ENCODE data around the gene RNU1-3.
A peak's percentile ranks its signal among the peaks of the same experiment; 100 is the strongest.
"Not testable (repeated sequence)": the region's sequence is repeated elsewhere in the genome, so short reads cannot be mapped to it uniquely, and the experiment has no call there.

RNU1-3 gene

DNA sequence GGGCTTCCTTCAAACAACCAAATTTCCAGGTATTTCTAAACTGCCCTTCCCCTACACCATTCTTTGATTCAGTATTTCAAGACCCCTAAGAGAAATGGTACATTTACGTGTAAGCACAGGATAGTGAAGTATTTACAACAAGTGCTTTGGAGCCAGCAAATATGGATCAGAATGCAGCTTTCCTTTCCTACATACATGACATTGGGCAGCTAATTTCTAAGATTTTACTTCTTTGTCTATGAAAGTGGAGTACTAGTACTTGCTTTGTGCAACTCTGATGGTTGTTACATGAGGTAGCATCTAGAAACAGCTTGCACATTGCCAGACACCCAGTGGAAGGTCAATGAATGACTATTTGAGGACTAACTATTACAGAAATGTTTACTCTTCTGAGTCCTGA lies 15.2 kb downstream of the RNU1-3 start:
- DNase-seq, result not testable (repeated sequence)

DNA sequence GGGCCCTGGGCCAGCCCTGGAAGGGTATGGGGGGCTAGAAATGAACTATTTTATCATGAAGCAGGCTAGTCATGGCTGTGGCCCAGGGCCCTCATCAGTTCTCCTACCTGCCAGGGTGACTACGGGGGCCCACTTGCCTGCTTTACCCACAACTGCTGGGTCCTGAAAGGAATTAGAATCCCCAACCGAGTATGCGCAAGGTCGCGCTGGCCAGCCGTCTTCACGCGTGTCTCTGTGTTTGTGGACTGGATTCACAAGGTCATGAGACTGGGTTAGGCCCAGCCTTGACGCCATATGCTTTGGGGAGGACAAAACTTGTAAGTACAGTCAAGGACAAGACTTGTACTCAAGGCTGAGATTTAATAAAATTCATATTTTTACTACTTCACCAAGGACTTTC lies 16.8 kb downstream of the RNU1-3 start:
- not testable (repeated sequence) for DNase-seq

DNA sequence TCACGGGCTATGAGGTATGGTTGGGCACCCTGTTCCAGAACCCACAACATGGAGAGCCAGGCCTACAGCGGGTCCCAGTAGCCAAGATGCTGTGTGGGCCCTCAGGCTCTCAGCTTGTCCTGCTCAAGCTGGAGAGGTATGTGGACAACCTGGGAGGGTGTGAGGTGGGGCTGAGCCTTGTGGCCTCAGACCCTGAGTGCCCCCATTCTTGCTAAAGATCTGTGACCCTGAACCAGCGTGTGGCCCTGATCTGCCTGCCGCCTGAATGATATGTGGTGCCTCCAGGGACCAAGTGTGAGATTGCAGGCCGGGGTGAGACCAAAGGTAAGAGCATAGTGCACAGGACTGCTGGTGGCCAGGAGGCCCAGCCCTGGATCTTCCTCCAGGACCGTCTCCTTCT lies 17.4 kb downstream of the RNU1-3 start:
- DNase-seq, result not testable (repeated sequence)

DNA sequence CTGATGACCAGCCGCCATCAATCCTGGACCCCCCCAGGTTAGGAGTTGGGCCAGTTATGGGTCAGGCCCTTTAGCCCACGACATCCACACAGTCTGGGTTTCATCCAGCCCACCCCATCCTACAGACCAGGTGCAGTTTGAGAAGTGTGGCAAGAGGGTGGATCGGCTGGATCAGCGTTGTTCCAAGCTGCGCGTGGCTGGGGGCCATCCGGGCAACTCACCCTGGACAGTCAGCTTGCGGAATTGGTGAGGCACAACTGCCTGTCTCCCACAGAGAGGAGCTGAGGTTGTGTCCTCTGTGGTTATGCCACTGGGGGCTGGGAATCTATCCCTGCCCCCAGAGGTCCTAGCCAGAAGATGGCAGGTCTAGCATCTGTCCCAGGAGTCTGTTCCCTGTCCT lies 18.0 kb downstream of the RNU1-3 start:
- DNase-seq, result not testable (repeated sequence)

DNA sequence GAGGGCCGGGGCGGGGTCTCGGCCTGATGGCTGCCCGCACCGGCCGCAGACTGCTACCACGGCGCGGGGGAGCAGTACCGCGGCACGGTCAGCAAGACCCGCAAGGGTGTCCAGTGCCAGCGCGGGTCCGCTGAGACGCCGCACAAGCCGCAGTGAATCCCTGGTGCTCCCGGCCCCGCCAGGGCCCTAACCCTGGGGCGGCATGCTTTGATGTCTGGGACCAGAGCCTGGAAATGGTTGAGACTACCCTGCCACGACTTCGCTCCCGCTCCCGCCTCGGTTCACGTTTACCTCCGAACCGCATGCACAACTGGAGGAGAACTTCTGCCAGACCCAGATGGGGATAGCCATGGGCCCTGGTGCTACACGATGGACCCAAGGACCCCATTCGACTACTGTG lies 18.5 kb downstream of the RNU1-3 start:
- not testable (repeated sequence) for DNase-seq

DNA sequence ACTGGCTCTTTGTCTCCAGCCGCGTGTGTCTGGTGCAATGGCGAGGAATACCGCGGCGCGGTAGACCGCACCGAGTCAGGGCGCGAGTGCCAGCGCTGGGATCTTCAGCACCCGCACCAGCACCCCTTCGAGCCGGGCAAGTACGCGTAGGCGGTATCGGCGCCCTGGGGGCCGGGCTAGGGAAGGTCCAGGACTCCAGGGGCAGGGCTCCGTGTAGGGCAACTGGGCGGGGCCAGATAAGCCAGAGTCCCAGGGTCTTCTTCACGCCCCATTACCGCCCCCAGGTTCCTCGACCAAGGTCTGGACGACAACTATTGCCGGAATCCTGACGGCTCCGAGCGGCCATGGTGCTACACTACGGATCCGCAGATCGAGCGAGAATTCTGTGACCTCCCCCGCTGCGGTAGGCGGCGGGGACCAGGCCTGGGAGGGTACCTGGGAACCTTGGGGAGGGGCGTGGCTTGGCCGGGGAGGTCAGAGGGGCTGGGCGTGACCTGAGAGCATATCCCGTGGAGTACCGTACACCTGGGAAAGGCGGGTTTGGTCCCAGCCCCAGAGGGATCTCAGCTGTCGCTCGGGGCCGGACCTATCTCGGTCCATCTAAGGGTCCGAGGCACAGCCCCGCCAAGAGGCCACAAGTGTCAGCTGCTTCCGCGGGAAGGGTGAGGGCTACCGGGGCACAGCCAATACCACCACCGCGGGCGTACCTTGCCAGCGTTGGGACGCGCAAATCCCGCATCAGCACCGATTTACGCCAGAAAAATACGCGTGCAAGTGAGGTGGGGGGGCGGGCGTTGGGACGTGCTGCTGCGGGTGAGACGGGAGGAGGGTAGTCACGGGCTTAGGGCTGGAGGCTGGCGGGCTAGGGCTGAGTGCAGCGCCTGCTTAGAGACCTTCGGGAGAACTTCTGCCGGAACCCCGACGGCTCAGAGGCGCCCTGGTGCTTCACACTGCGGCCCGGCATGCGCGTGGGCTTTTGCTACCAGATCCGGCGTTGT lies 19.3 kb downstream of the RNU1-3 start:
- DNase-seq, result not testable (repeated sequence)

DNA sequence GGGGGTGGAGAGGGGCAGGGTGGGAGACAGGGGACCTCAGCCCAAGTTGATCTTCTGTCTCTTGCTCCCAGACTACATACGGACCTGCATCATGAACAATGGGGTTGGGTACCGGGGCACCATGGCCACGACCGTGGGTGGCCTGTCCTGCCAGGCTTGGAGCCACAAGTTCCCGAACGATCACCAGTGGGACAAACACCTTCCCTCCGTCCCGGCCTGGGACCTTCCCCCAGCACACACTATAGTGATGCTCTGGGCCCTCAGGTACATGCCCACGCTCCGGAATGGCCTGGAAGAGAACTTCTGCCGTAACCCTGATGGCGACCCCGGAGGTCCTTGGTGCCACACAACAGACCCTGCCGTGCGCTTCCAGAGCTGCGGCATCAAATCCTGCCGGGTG lies 20.0 kb downstream of the RNU1-3 start:
- DNase-seq, result not testable (repeated sequence)

DNA sequence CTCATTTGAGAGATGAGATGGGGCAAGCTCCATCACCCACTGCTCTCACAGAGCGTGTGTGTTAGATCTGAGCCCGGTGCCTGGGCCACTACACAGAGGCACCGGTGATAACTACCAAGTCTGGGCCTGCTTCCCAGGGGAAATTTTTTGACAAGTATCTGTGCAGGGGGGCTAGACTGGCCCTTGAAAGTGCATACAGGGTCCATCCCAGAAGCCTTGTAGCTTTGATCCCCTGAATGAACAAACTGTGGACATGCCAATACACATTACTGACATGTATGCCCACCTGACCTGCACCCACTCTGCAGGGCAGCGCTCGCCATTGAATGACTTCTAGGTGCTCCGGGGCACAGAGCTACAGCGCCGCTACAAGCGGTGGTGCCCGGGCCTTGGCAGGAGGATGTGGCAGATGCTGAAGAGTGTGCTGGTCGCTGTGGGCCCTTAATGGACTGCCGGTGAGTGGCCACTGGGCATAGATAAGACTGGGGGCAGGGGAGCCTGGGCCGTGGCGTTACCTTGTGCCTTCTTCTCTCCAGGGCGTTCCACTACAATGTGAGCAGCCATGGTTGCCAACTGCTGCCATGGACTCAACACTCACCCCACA lies 20.6 kb downstream of the RNU1-3 start:
- not testable (repeated sequence) for DNase-seq

DNA sequence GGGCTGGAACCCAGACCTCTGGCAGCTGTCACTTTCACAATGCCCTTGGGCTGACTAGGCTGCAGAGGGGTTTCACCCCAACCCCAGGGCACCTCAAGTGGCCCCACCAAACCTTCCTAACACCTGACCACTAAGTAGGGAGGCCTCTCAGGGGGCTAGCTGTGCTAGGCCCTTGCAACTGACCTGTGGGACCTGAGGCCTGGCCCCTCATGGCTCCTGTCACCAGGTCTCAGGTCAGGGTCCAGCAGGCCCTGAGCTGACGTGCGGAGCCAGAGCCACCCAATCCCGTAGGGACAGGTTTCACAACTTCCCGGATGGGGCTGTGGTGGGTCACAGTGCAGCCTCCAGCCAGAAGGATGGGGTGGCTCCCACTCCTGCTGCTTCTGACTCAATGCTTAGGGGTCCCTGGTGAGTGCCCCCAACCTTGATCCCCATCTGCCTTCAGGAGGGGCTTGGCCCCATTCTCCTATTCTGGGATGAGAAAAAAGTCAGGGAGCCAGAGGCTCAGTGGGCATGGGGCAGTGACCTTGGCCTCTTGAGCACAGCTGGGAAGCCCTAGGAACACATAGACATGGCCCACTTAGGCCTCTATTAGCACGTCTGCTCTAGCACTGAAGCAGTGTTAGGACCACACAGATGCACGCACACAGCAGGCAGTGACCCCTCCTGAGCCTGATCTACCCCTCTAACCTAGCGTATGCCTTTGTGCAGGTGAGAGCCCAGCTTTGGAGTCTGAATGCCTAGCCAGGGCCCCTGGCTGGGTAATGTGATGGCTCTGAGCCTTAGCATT lies 21.3 kb downstream of the RNU1-3 start:
- not testable (repeated sequence) for DNase-seq

DNA sequence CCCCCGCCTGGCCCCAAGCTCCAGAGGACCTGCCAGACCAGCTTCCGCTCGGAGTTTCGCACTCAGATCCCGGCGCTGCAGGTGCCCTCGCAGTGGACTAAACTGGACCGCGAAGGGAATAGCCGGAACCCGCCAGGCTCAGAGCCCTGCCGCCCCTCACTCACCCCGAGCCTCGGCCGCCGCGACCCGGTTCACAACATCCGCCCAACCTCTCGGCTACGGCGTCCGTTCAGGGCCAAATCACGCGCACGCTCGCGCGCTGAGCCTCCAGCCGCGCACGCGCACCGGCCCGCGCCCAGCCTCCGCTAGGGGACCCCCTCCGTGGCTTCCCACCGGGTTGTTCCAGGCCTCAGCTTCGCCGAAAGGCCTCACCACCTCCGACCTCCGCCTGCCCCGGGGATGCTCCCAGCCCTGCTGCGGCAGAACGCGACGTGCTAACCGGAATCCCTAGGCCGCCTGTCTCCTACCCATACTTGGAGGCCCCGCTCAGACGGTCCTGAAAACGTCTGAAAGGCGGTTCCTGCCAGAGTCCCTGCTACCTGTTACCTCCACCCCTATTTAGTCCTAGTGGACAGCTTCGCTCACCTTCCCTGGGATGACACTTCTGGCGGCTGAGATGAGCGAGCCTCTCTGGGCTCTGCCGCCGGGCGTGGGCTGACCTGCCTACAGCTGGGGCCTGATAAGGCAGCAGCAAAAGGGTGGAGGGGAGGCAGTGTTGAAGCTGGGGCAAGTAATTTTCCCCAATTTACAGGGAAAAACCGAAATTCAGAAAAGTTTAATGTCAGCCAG lies 22.1 kb downstream of the RNU1-3 start:
- DNase-seq, result peak; percentile 96

DNA sequence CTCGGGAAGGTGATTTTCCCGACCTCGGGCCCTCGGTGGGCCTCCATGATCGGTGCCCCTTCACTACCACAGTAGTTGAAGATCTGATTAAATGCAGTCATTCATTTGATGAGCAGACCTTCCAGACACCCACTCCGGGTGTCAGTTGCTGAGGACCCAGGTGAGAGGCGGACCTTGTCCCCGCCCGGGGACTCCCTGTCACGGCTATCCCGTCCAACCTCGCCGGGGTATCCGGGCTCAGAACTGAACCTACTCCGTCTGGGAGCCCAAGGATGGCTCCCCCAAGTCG lies 22.6 kb downstream of the RNU1-3 start:
- no peak for DNase-seq

DNA sequence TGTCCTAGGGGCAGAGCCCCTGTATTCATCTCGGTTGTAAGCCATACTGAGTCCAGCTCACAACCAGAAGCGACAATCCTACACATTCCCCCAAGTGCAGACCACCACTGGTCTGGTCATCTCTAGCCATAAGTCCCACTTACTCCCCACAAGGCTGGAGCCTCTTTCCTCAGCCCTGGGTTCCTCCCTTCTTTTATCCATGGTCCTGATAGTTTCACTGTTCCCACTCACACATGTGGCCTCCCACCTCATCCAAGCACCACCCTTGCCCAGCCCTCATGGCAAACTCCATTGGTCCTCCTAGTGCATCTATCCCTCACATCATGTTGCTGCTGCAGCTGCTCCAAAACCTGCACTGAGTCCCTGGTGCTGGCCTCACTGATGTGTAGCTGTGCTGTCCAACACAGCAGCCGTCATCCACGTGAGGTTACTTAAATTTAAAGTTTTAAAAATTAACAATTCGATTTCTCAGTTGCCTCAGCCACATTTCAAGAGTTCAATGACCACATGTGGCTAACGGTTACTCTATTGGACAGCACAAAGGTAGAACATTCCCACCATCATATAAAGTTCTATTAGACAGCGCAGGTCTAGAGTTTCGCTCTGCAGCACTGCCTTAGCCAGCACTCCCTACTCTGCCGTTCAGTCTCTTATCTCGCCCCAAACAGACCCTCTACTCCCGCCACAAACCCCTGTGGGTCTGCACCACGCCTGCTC lies 23.1 kb downstream of the RNU1-3 start:
- not testable (repeated sequence) for DNase-seq

DNA sequence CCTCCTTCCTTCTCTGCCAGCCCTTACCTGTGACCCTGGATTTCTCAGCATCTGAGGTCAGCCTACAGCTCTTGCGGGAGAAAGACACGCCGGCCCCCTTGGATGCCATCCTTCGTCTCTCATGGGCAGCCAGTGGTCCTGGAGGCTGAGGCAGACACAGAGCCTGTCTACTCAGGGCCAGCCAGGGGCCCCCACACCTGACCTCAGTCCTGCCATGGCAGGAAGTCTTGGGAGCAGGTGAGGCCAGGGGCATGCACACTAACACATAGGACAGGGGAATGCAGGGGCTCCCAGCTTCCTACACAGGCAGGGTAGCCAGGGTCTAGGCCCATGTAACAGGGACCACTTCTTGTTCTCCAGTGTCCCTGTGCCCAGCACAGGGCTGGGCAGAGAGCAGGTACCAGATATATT lies 23.7 kb downstream of the RNU1-3 start:
- not testable (repeated sequence) for DNase-seq

DNA sequence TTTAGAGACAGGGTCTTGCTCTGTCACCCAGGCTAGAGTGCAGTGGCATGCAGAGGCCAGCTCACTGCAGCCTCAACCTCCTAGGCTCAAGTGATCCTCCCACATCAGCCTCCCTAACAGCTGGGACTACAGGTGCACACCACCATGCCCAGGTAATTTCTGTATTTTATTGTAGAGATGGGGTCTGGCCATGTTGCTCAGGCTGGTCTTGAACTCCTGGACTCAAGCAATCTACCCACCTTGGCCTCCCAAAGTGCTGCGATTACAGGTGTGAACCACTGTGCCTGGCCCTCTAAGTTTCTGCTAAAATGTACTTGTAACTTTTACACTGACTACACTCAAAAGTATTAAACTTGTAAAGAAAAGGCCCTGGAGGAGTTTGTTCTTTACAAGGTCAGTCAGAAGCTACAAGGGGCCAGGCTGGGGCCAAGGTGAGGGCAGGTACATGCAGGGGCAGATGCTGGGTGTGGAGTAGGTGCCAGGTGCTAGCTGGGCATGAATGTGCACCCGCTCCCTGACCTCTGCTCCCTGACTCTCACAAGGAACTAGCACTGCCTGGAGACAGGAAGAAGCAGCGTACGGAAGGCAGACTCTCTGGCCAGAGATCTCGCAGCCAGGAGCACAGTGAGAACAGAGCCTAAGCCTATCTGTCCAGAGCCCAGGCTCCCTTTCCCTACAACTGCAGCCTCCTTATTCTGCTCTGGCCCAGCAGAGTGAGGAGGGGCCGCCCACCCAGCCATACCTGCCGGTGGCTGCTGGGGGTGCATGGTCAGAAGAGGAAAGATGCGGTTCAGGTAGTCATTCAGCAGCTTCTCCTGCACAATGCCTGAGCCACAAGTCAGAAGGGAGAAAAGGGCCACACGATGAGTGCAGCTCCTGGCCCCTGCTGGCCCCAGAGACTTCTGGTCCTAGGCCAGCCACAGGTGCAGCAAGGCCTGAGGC lies 24.5 kb downstream of the RNU1-3 start:
- not testable (repeated sequence) for DNase-seq

DNA sequence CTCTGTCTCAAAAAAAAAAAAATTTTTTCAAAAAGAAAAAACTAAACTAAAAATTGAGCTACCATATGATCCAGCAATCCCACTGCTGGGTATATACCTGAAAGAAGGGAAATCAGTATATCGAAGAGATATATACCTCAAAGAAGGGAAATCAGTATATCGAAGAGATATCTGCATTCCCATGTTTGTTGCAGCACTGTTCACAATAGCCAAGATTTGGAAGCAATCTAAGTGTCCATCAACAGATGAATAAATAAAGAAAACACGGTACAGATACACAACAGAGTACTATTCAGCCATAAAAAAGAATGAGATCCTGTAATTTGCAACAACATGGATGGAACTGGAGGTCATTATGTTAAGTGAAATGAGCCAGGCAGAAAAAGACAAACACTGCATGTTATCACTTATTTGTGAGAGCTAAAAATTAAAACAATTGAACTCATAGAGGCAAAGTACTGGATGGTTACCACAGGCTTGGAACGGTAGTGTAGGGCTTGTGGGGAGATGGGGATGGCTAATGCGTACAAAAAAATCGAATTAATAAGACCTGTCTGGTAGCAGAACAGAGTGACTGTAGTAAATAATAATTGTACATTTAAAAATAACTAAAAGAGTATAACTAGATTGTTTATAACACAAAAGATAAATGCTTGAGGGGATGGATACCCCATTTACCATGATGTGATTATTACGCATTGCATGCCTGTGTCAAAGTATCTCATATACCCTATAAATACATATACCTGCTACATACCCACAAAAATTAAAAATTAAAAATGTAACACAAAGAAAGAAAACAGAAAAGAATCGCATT lies 25.4 kb downstream of the RNU1-3 start:
- not testable (repeated sequence) for DNase-seq

DNA sequence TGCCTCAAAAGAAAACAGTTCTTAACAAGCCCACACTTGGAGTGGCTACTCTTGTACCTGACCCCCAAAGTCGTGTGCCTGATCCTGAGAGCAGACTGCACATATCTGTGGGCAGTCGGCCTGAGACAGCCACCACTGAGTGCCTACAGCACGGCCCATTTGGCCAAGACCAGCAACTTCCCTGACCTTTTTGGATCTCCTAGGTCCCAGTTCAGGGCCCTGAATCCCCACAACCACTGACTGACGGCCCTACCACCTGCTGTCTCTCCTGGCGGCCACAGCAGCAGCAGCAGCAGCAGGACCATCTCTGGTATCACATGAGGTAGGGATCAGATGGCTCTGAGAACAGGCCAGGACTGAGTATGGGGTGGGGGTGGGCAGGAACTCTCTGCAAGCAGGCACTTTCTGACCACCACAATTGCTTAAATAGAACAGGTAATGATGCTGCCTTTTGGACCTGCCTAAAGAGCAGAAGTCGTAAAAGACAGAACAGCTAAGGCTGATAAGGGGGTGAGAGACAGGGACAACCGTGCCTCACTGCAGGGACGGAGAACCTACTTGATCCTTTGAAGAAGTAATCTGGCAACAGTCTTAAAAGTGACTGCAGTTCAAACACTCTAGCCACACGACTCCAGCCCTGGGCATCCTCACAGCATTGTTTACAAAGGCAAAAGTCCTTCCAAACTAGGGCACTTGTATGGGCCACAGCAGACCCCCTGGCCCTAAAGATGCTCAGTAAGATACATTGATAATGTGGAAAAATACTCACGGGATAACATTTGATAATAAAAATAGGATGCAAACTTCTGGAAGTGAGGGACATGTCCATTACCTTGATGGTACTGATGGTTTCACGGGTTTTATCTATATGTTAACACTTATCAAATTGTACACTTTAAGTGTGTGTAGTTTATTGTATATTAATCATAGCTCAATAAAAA lies 27.4 kb downstream of the RNU1-3 start:
- not testable (repeated sequence) for DNase-seq

DNA sequence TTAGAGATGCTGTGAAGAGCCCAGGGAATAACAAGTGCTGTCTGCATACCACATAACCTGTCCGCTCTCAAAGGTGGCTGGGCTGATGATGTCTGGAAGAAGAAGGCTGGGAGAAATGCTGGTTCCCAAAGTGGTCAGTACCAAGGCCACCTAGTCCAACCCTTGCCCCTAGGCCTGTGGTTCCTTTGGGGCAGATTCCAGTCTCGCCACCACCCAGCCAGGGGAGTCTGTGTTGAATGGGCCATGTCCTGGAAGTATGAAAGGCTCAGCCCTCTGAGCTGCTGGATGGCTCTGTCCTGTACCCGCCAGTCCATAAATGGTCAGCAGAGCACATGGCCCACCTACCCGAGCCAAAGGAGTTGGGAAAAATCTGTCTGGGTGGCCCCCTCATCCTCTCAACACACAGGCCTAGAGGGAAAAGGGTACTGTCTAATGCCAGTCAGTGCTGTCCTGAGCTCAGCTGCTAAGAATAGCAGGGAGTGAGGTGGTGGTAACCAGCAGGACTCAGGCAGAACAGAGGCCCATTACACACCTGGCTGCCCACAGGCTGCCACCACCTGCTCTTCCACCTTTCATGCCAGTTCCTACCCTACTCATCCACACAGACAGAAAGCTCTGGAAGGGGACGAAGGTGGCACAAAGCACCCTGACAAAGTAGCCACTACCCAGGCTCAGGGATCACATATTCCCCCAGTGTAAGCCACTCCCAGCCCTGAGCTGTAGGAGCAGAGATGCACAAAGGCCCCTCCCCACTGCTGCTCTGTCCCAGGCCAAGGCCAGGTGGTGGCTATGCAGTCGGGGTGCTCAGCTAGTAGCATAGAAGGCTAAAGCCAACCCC lies 28.6 kb downstream of the RNU1-3 start:
- not testable (repeated sequence) for DNase-seq

All from T1000 (cell line).